ENCODE measurements around the gene MRTFA.
"Not testable (repeated sequence)": the region's sequence is repeated elsewhere in the genome, so short reads cannot be mapped to it uniquely, and the experiment has no call there.

DNA sequence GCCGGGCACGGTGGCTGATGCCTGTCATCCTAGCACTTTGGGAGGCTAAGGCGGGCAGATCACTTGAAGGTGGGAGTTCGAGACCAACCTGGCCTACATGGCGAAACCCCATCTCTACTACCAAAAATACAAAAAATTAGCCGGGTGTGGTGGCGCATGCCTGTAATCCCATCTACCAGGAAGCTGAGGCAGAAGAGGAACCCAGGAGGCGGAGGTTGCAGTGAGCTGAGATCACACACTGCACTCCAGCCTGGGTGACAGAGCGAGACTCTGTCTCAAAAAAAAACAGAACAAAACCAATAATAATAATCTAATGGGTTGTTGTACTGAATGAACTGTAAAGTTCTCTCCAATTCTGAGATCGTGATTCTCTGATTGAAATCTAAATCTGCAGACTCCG is 258.1 kb downstream of the MRTFA start:
- TF ChIP-seq POLR2AphosphoS5, POLR2A, SPI1, TAF1 (IDR thresholded peaks at IDR 0.05; ENCODE audit: low read depth, low read length): not testable (repeated sequence)
